Smooth muscle cell (in vitro differentiated cells): ENCODE measurements around the gene PPP1R37. TPM values are rescaled to one million over a fixed set of nuclear protein-coding genes. Genes with fewer than 3 reads are reported as not detected.

ENCODE experiments used
- DNase-seq: peaks from one replicate; lab custom pipeline; 2025; ENCODE audit not compliant: unreplicated experiment; lab: John Stamatoyannopoulos, UW
- H2AFZ ChIP-seq: fragments of 200-600 bp; sonication (generic); 2 replicates; pipeline ENCODE4 v1.6.0; 2016; ENCODE audit warnings: antibody characterized with exemption, low read depth, mild to moderate bottlenecking
- H3F3A ChIP-seq: fragments of 200-600 bp; sonication (generic); 2 replicates; pipeline ENCODE4 v1.6.0; 2017; ENCODE audit warnings: antibody characterized with exemption, low read depth
- H3K27ac ChIP-seq: fragments of 200-600 bp; sonication (generic); 2 replicates; pipeline ENCODE4 v1.5.1; 2016; ENCODE audit warnings: low read depth, mild to moderate bottlenecking
- H3K27me3 ChIP-seq: fragments of 200-600 bp; sonication (generic); 2 replicates; pipeline ENCODE4 v1.6.1; 2016; ENCODE audit warnings: low read depth, mild to moderate bottlenecking
- H3K36me3 ChIP-seq: fragments of 200-600 bp; sonication (generic); 2 replicates; pipeline ENCODE4 v1.5.1; 2016; ENCODE audit warnings: low read depth
- H3K4me1 ChIP-seq: fragments of 200-600 bp; sonication (generic); 2 replicates; pipeline ENCODE4 v1.5.1; 2016; ENCODE audit warnings: low read depth
- H3K4me2 ChIP-seq: fragments of 200-600 bp; sonication (generic); 2 replicates; pipeline ENCODE4 v1.6.0; 2016; ENCODE audit warnings: mild to moderate bottlenecking
- H3K4me3 ChIP-seq: fragments of 200-600 bp; sonication (generic); 2 replicates; pipeline ENCODE4 v1.5.1; 2016; ENCODE audit warnings: mild to moderate bottlenecking
- H3K79me2 ChIP-seq: fragments of 200-600 bp; sonication (generic); 2 replicates; pipeline ENCODE4 v1.6.0; 2016; ENCODE audit warnings: low read depth, mild to moderate bottlenecking
- H3K9ac ChIP-seq: fragments of 200-600 bp; sonication (generic); 2 replicates; pipeline ENCODE4 v1.6.0; 2016; ENCODE audit warnings: low read depth
- H3K9me3 ChIP-seq: fragments of 200-600 bp; sonication (generic); replicated peaks from 2 replicates; pipeline ENCODE4 v1.5.1; 2016; ENCODE audit warnings: low read depth
- H4K20me1 ChIP-seq: fragments of 200-600 bp; sonication (generic); 2 replicates; pipeline ENCODE4 v1.6.0; 2016; ENCODE audit warnings: low read depth
- WGBS: methylation state at CpG from one replicate; pipeline ENCODE4 v1.1.7; 2016; ENCODE audit warnings: low lambda C conversion rate; 5-methylcytosine and 5-hydroxymethylcytosine counted together
- polyA plus RNA-seq: library from polyadenylated mRNA; unstranded; fragments of >200 nt; fragmentation: Nextera tagmentation; extraction: Ambion mirVana; gene quantifications from 2 replicates; pipeline ENCODE4 v1.2.1, GENCODE V29; 2016
- total RNA-seq: library from RNA; depleted of rRNA; stranded (reverse); fragments of >200 nt; gene quantifications from 2 replicates; pipeline ENCODE4 v1.2.3, GENCODE V29; 2014
- TF ChIP-seq, protein P1 (sequence below): fragments of 200-600 bp; sonication (generic); IDR thresholded peaks from 2 replicates; pipeline ENCODE4 v1.5.1; 2017; ENCODE audit warnings: borderline replicate concordance, mild to moderate bottlenecking, antibody characterized with exemption; ENCODE audit not compliant: insufficient read depth, poor library complexity, severe bottlenecking

PPP1R37 gene
- total and polyA plus RNA-seq, 2 experiments from 2014 or later: 8.2 to 11.7 TPM

DNA sequence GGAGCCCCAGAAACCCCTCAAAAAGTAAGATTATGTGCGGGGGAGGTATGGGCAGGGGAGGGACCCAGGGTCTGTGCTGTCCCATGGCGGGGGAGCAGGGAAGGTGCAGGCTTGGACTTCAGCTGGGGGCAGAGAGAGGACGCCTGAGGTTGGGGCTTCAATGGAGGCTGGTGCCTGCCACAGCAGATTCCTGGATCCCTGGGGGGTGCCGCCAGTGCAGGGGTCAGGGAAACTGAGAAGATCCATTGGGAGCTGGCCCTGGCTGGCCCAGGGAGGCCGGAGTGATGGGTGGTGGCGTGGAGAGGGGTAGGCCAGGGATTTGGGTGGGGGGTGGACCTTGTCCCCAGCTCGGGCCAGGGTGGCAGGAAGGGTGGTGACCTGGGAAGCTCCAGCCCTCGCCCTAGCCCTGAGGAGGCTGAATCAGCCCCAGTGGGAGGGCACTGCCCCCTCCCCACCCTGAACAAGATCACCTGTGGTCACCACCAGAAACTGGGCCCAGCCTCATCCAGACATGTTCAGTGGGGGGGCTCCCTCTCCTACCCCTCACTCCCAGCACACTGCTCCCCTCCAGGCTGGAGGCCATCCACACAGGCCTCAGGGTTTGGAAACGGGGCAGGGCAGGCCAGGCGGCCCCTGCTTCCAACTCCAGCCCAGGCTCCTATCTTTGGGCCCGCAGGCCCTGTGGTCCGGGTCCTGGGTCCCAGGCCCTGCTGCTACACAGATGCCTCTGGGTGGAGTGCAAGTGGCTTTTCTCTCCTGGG is 66.4 kb downstream of the PPP1R37 start:
- Histone ChIP-seq H3K9ac (no peak overlapping the region), H3K79me2 (no peaks in the 10 kb centered on the region), H3K4me2 (no peak overlapping the region), H2AFZ (no peak overlapping the region), H3K27me3 (no peaks in the 10 kb centered on the region), H3K9me3 (no peaks in the 10 kb centered on the region), H3F3A (no peaks in the 10 kb centered on the region), H3K36me3 (no peaks in the 10 kb centered on the region), H3K27ac (no peak overlapping the region), H3K4me1 (peaks cover under 1% of the 10 kb centered on the region), H4K20me1 (peaks cover under 1% of the 10 kb centered on the region), H3K4me3 (no peak overlapping the region)
- TF ChIP-seq, protein P1, sequence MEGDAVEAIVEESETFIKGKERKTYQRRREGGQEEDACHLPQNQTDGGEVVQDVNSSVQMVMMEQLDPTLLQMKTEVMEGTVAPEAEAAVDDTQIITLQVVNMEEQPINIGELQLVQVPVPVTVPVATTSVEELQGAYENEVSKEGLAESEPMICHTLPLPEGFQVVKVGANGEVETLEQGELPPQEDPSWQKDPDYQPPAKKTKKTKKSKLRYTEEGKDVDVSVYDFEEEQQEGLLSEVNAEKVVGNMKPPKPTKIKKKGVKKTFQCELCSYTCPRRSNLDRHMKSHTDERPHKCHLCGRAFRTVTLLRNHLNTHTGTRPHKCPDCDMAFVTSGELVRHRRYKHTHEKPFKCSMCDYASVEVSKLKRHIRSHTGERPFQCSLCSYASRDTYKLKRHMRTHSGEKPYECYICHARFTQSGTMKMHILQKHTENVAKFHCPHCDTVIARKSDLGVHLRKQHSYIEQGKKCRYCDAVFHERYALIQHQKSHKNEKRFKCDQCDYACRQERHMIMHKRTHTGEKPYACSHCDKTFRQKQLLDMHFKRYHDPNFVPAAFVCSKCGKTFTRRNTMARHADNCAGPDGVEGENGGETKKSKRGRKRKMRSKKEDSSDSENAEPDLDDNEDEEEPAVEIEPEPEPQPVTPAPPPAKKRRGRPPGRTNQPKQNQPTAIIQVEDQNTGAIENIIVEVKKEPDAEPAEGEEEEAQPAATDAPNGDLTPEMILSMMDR: no peak
- 95% methylated on average over 10 of the region's 12 CpGs for WGBS
- no peak for DNase-seq

DNA sequence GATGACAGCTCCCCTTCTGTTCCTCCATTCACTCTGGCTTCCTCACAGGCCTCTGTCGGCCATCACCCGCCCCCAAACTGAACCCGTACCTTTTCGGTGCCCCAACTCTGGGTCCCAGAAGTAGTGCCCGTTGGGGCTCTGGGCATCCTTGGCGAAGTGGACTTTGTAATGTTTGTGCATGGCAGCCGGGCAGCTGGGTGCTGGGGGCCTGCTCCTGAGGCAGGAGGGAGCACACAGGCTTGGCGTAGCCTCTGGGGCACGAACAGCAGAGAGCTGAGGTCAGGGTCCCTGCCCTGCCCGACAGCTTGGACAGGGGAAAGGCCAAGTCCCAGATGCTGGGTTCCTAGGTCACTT is 67.0 kb downstream of the PPP1R37 start:
- no peak overlapping the region for H3K4me3 ChIP-seq
- no peaks in the 10 kb centered on the region for H3F3A ChIP-seq
- no peak overlapping the region for H2AFZ ChIP-seq
- no peaks in the 10 kb centered on the region for H3K36me3 ChIP-seq
- H4K20me1 ChIP-seq: no peaks in the 10 kb centered on the region
- 93% methylated on average over 10 of the region's 10 CpGs for WGBS
- TF ChIP-seq, protein P1: no peak
- no peak for DNase-seq
- H3K27me3 ChIP-seq: no peaks in the 10 kb centered on the region
- no peak overlapping the region for H3K4me2 ChIP-seq
- no peak overlapping the region for H3K27ac ChIP-seq
- H3K79me2 ChIP-seq: no peaks in the 10 kb centered on the region
- no peaks in the 10 kb centered on the region for H3K4me1 ChIP-seq
- H3K9ac ChIP-seq: no peak overlapping the region
- H3K9me3 ChIP-seq: no peaks in the 10 kb centered on the region

DNA sequence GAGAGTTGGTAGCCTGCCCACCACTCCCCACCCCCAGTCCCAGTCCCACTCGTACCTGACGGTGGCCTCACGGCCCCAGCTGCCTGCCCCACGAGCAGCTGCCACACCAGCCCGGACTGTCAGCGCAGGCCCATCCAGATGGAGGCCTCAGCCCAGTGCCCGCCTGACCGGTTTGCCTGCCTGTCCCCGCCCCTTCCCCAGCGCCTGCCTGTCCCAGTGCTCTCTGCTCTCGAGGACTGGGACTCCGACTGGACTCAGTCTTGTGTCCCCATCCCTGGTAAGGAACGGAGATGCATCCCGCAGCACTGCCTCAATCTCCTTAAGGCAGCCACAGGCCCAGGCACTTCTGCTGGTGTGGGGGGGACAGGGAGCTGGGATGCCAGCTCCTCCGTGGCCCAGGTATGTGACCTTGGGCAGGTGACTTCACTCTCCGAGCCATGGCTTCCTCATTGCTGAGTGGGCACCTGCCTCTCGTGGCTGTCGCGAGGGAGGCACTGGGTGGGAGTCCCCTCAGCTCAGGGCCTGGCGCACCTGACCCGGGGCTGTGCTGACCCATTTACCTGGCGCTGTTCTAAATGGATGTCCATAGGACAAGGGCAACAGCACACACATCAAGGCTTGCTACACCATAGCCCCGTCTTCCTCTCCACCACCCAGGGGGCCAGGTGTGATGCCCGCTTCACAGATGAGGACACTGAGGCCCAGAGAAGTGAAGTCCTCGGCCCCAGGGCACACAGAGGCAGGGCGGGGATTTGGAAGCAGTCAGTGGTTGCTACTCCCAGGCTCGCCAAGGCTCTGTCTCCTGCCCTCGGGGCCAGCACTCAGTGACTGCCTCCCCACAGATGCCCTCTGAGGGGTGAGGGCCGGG is 68.1 kb downstream of the PPP1R37 start, which contains the start of gene NKPD1:
TSS of gene NKPD1 (minus strand) at position 113 of the 868 bp plus-strand sequence. CDS start 832 bp downstream, outside the sequence.
- no peak for DNase-seq
- H3K27ac ChIP-seq: no peak within 1 kb of the TSS
- no peak within 1 kb of the TSS for H3K4me2 ChIP-seq
- 66% methylated on average over 28 of the region's 29 CpGs for WGBS
- TF ChIP-seq, protein P1: no peak
- no peaks in the 10 kb centered on the region for H3K27me3 ChIP-seq
- H3K4me3 ChIP-seq: no peak within 1 kb of the TSS
- no peak within 1 kb of the TSS for H2AFZ ChIP-seq
- H3K9me3 ChIP-seq: no peaks in the 10 kb centered on the region
- no peaks in the 10 kb centered on the region for H3F3A ChIP-seq
- no peaks in the 10 kb centered on the region for H4K20me1 ChIP-seq
- H3K36me3 ChIP-seq: no peaks in the 10 kb centered on the region
- no peaks in the 10 kb centered on the region for H3K79me2 ChIP-seq
- no peaks in the 10 kb centered on the region for H3K4me1 ChIP-seq
- H3K9ac ChIP-seq: no peak within 1 kb of the TSS
